Activated CD4-positive, alpha-beta T cell treated with anti-CD3 and anti-CD28 coated beads for 36 hours (primary cell): ENCODE measurements around the gene SRRM2. TPM values are rescaled to one million over a fixed set of nuclear protein-coding genes. Genes with fewer than 3 reads are reported as not detected.

Source experiments
- ATAC-seq: fragments of 200-7000 bp; cut with Tn5 transposase; one replicate; pipeline ENCODE4 v1.10.0; 2021; ENCODE audit warnings: mild to moderate bottlenecking, moderate library complexity
- CTCF ChIA-PET: fragments of 350-600 bp; sonication (Branson Sonifier 250); formaldehyde crosslinking; loops from one replicate; lab custom pipeline; 2021; ENCODE audit warnings: antibody characterized with exemption; lab: Charles Lee
- POLR2A ChIA-PET: fragments of 350-600 bp; sonication (Branson Sonifier 250); formaldehyde crosslinking; loops from one replicate; lab custom pipeline; 2021; ENCODE audit warnings: antibody characterized with exemption, inconsistent platforms; lab: Charles Lee
- DNase-seq: peaks from one replicate; pipeline ENCODE4 v3.0.0-alpha.2; 2020
- H3K27ac Mint-ChIP-seq: one replicate; pipeline ENCODE4 v1.8.0; 2021; ENCODE audit warnings: mixed read lengths
- H3K27me3 Mint-ChIP-seq: one replicate; pipeline ENCODE4 v1.8.0; 2021; ENCODE audit warnings: mixed read lengths
- H3K36me3 Mint-ChIP-seq: one replicate; pipeline ENCODE4 v1.8.0; 2021; ENCODE audit warnings: low read depth, mixed read lengths
- H3K4me1 Mint-ChIP-seq: one replicate; pipeline ENCODE4 v1.8.0; 2021; ENCODE audit warnings: mixed read lengths
- H3K4me3 Mint-ChIP-seq: one replicate; pipeline ENCODE4 v1.8.0; 2021; ENCODE audit warnings: mild to moderate bottlenecking, moderate library complexity, mixed read lengths
- H3K9me3 Mint-ChIP-seq: one replicate; pipeline ENCODE4 v1.8.0; 2021; ENCODE audit warnings: low read depth, mixed read lengths
- intact Hi-C, 2 experiments: fragments of 100-400 bp; cut with DNase I in 1 of 2; cut with micrococcal nuclease in 1 of 2; formaldehyde crosslinking; loops; one replicate each; pipeline versions ENCODE4 v1.14.2 to v1.15.1; 2022 to 2024; cut with DNase I, micrococcal nuclease
- total RNA-seq, 2 experiments: library from RNA; stranded (reverse); gene quantifications; one replicate each; pipeline ENCODE4 v1.2.3, GENCODE V29; 2021

The SRRM2 gene
- total RNA-seq, 2 experiments from 2014 or later: 517 to 598 TPM

- no peaks in the 10 kb centered on the region for H3K4me1 Mint-ChIP-seq
- H3K27me3 Mint-ChIP-seq: no peaks in the 10 kb centered on the region
- intact Hi-C loops: no loop called here
- H3K9me3 Mint-ChIP-seq: no peaks in the 10 kb centered on the region
- H3K36me3 Mint-ChIP-seq: no peaks in the 10 kb centered on the region
- no peak overlapping the region for H3K27ac Mint-ChIP-seq
- DNase-seq (no peak), ATAC-seq (no peak)
- POLR2A ChIA-PET: no interaction called here
- CTCF ChIA-PET: no interaction called here
- H3K4me3 Mint-ChIP-seq: no peak overlapping the region
These were observed 9.2 kb upstream of the SRRM2 start for GRCh38 chr16:2743007-2743810.

GRCh38 chr16:2744711-2745110, 7.7 kb upstream of the SRRM2 start:
- Mint-ChIP-seq H3K36me3 (peaks cover 4% of the 10 kb centered on the region), H3K4me3 (no peak overlapping the region), H3K9me3 (no peaks in the 10 kb centered on the region), H3K27me3 (no peaks in the 10 kb centered on the region), H3K4me1 (no peaks in the 10 kb centered on the region), H3K27ac (no peak overlapping the region)
- DNase-seq: no peak
- ChIA-PET POLR2A (no interaction called here), CTCF (no interaction called here)
- ATAC-seq: no peak
- intact Hi-C loops: no loop called here

DNA sequence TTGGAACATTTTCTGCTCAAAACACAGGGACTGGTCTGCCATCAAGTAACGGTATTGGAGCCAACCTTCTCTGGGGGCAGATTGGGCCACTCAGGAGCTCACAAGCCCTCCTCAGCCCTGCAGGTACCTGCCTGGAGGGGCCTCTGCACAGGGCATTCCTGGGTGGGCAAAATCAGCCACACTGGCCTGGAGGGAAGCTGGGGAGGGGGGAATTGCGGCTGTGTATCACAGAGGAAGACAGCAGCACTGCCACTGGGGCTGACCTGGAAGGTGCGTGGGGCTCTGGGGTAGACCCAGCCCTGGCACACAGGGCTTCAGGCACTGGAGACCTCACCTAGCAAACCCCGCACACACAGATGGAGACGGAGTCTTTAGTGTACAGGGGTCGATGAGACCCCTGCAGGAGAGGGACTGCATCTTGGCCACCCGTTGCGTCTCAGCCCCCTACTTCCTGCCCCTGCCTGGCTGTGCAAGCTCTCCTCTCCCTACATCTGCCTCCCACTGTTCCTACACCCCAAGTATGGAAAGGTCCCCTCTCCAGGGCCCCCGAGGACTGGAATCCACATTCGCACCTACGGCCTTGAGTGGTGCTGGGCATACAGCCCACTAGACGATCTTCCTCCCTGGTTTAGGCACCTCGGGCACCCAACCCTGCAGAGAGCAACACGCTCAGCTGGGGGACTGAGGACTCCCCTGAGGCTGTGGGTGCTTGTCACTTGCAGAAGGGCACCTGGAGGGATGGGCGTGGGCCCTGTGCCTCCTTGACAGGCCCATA, 7.1 kb upstream of the SRRM2 start:
- Mint-ChIP-seq H3K36me3 (peaks cover 8% of the 10 kb centered on the region), H3K4me1 (no peaks in the 10 kb centered on the region), H3K9me3 (no peaks in the 10 kb centered on the region), H3K4me3 (no peak overlapping the region), H3K27me3 (no peaks in the 10 kb centered on the region), H3K27ac (no peak overlapping the region)
- POLR2A ChIA-PET: no interaction called here
- DNase-seq (no peak), ATAC-seq (no peak)
- intact Hi-C loops: no loop called here
- CTCF ChIA-PET: interaction anchor here (1.1 kb wide), 1 partner anchor 11 kb away, joined by 4 read pairs; no protein-coding TSS in a partner anchor

- no peak for ATAC-seq
- intact Hi-C loops: no loop called here
- no peak overlapping the region for H3K4me3 Mint-ChIP-seq
- H3K27ac Mint-ChIP-seq: no peak overlapping the region
- DNase-seq: no peak
- no peaks in the 10 kb centered on the region for H3K9me3 Mint-ChIP-seq
- peaks cover 8% of the 10 kb centered on the region for H3K36me3 Mint-ChIP-seq
- CTCF ChIA-PET: interaction anchor here (1.1 kb wide), 1 partner anchor 11 kb away, joined by 4 read pairs; no protein-coding TSS in a partner anchor
- H3K27me3 Mint-ChIP-seq: no peaks in the 10 kb centered on the region
- POLR2A ChIA-PET: interaction anchor here (0.6 to 0.7 kb wide), 2 partner anchors 64 to 137 kb away, joined by 3 read pairs; partner anchors contain the start of gene FLYWCH2
- H3K4me1 Mint-ChIP-seq: peaks cover 6% of the 10 kb centered on the region
These were observed 6.5 kb upstream of the SRRM2 start for GRCh38 chr16:2745961-2746360.

- POLR2A ChIA-PET: interaction anchor here (0.5 kb wide), 1 partner anchor 13 kb away, joined by 3 read pairs; no protein-coding TSS in a partner anchor
- CTCF ChIA-PET: no interaction called here
- no peak for DNase-seq
- no peaks in the 10 kb centered on the region for H3K9me3 Mint-ChIP-seq
- peaks cover 17% of the 10 kb centered on the region for H3K36me3 Mint-ChIP-seq
- ATAC-seq: no peak
- intact Hi-C loops: no loop called here
- H3K27me3 Mint-ChIP-seq: no peaks in the 10 kb centered on the region
- H3K27ac Mint-ChIP-seq: no peak overlapping the region
- H3K4me3 Mint-ChIP-seq: no peak overlapping the region
- H3K4me1 Mint-ChIP-seq: peaks cover 14% of the 10 kb centered on the region
These were observed 3.5 kb upstream of the SRRM2 start for GRCh38 chr16:2748757-2749455.

DNA sequence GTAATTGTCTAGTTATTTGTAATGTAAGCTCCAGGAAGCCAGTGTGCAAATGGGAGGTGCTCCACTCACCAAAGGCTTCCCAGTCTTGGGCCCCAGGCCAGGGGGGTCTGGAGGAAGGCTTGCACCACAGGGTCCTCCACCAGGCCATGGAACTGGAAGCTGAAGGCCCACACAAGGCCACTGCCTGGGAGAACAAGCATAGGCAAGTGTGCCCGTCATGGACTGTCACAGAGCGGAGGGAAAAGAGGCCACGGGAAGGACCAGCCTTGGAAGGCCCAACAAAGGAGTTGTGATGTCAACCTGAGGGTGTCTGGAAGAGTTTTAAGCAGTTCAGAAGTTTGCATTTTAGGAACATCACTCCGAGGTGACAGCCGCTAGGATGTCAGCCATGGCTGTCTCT, 3.0 kb upstream of the SRRM2 start:
- ChIA-PET POLR2A (no interaction called here), CTCF (no interaction called here)
- H3K4me3 Mint-ChIP-seq: no peak overlapping the region

DNA sequence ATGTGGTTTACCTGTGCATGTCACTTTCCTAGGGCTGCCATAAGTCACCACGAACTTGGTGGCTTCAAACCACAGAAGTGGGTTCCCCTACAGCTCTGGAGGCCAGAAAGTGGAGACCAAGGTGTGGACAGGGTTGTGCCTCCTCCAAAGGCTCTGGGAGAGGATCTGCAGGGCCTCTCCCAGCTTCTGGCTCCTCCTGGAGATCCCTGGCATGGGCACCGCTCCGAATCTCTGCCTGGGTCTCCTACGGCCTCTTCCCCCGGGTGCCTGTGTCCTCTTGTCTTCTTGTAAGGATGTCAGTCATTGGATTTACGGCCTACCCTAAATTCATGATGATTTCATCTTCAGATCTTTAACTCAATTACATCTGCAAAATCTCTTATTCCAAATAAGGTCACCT, 2.5 kb upstream of the SRRM2 start:
- intact Hi-C loops: loop anchor here in 1 of 2 experiments (10.0 kb wide), 1 partner anchor 525 kb away; the partner anchor contains the start of gene E4F1
- Mint-ChIP-seq H3K27me3 (no peaks in the 10 kb centered on the region), H3K36me3 (peaks cover 27% of the 10 kb centered on the region), H3K27ac (no peak overlapping the region), H3K4me1 (peaks cover 24% of the 10 kb centered on the region), H3K9me3 (no peaks in the 10 kb centered on the region), H3K4me3 (no peak overlapping the region)
- no peak for ATAC-seq
- POLR2A ChIA-PET: no interaction called here
- CTCF ChIA-PET: no interaction called here
- no peak for DNase-seq

More for the DNA sequence above, 3.0 kb upstream of the SRRM2 start:
- intact Hi-C loops: no loop called here
- Mint-ChIP-seq H3K27me3 (no peaks in the 10 kb centered on the region), H3K9me3 (no peaks in the 10 kb centered on the region), H3K36me3 (peaks cover 23% of the 10 kb centered on the region), H3K27ac (no peak overlapping the region), H3K4me1 (peaks cover 20% of the 10 kb centered on the region)
- no peak for ATAC-seq
- DNase-seq: no peak

DNA sequence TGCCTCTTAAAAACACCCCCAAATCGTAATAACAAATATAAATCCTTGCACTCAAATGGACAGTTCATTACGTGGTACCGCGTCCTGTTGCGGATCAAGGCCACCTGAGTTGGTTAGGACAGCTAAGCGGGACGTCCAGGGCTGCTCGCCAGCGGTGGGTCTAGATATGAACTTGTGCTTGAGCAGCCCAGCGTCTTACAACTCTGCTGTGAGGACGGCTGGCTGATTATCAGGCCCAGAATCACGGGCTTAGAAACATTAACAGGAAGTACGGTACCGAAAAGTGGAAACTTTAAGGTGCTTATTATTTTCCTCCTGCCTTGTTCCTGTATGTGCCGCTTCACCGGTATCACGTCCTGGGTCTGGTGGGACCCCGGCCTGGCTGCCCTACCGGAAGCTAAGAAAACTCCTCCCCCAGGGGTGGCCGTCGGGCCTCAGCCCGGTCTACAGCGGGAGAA, 832 bp upstream of the SRRM2 start:
- peak; percentile 33 for DNase-seq
- Mint-ChIP-seq H3K27me3 (no peaks in the 10 kb centered on the region), H3K4me1 (peaks cover 39% of the 10 kb centered on the region), H3K4me3 (peak overlapping the region; percentile 99), H3K27ac (peak overlapping the region; percentile 98), H3K9me3 (no peaks in the 10 kb centered on the region), H3K36me3 (peaks cover 40% of the 10 kb centered on the region)
- CTCF ChIA-PET: interaction anchor here (1.7 kb wide), 1 partner anchor 23 kb away, joined by 3 read pairs; no protein-coding TSS in a partner anchor
- POLR2A ChIA-PET: interaction anchor here (0.8 to 3.4 kb wide), 3 partner anchors 24 to 596 kb away, joined by 3 to 26 read pairs (median 9); partner anchors contain the start of genes ELOB, KCTD5 and TRAF7
- intact Hi-C loops: loop anchor here (1.0 to 10.0 kb wide), 20 partner anchors 26 to 925 kb away; partner anchors contain the start of genes KCTD5 (in 2 of the 2), ABCA3 (in 1 of the 2), ATP6V0C (in 1 of the 2) and CCNF (in 1 of the 2)
- ATAC-seq: no peak

- ChIA-PET POLR2A (interaction anchor here (0.5 to 3.4 kb wide), 6 partner anchors 11 to 788 kb away, joined by 3 to 26 read pairs (median 7); partner anchors contain the start of genes ELOB, KCTD5 and RPS2), CTCF (interaction anchor here (0.8 to 1.7 kb wide), 4 partner anchors 9 to 598 kb away, joined by 3 read pairs; partner anchors contain the start of gene TRAF7)
- Mint-ChIP-seq H3K27me3 (no peaks in the 10 kb centered on the region), H3K27ac (peak overlapping the region; percentile 98), H3K4me1 (peaks cover 50% of the 10 kb centered on the region), H3K4me3 (peak overlapping the region; percentile 99), H3K9me3 (no peaks in the 10 kb centered on the region), H3K36me3 (peaks cover 54% of the 10 kb centered on the region)
- ATAC-seq (peak; percentile 42), DNase-seq (peak; percentile 87)
- intact Hi-C loops: loop anchor here (1.0 to 10.0 kb wide), 20 partner anchors 24 to 926 kb away; partner anchors contain the start of genes ELOB (in 2 of the 2), KCTD5 (in 2 of the 2), ABCA3 (in 1 of the 2) and ATP6V0C (in 1 of the 2)
These were observed 653 bp downstream of the SRRM2 start for GRCh38 chr16:2752850-2753732.

DNA sequence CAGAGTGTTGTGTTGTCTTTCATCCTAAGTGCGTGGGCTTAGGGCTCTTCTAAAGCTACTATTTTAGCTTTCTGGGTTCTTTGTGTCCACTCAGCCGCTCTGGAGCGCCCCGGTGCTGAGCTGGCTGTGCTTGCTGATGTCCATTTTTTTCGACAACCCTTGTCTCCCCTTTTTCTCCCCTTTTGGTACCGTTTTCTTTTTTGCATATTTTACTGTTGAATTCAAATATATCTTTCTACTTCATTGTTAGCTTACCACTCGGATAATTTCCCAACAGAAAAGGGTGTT, 1.2 kb downstream of the SRRM2 start:
- POLR2A ChIA-PET: interaction anchor here (0.6 to 3.4 kb wide), 5 partner anchors 10 to 211 kb away, joined by 3 to 26 read pairs (median 5); partner anchors contain the start of gene ELOB
- H3K27ac Mint-ChIP-seq: peak overlapping the region; percentile 90
- peaks cover 54% of the 10 kb centered on the region for H3K4me1 Mint-ChIP-seq
- ATAC-seq (no peak), DNase-seq (no peak)
- H3K27me3 Mint-ChIP-seq: no peaks in the 10 kb centered on the region
- H3K36me3 Mint-ChIP-seq: peaks cover 60% of the 10 kb centered on the region
- CTCF ChIA-PET: interaction anchor here (0.8 to 1.4 kb wide), 3 partner anchors 9 to 599 kb away, joined by 3 read pairs; partner anchors contain the start of gene TRAF7
- intact Hi-C loops: loop anchor here (1.0 to 10.0 kb wide), 4 partner anchors 24 to 927 kb away; partner anchors contain the start of genes E4F1 (in 1 of the 2), ELOB (in 1 of the 2), FAHD1 (in 1 of the 2) and HAGH (in 1 of the 2)
- H3K9me3 Mint-ChIP-seq: no peaks in the 10 kb centered on the region
- peak overlapping the region; percentile 99 for H3K4me3 Mint-ChIP-seq
